DOHH2 (cell line): ENCODE data around the gene DCANP1.

Experiments
- CTCF ChIP-seq: fragments of 200-600 bp; sonication (generic); IDR thresholded peaks from one replicate; pipeline ENCODE4 v1.5.1; 2014; ENCODE audit warnings: antibody characterized with exemption, mild to moderate bottlenecking, low read depth, low read length; ENCODE audit not compliant: poor library complexity, severe bottlenecking
- EZH2phosphoT487 ChIP-seq: fragments of 200-600 bp; sonication (generic); IDR thresholded peaks from 2 replicates; pipeline ENCODE4 v1.6.1; 2017; ENCODE audit warnings: borderline replicate concordance, mild to moderate bottlenecking, antibody characterized with exemption, low read length, moderate library complexity, mixed read lengths

GRCh38 chr5:135460246-135461033, 13.3 kb upstream of the DCANP1 start:
- TF ChIP-seq CTCF (no peak), EZH2phosphoT487 (no peak)
